Panc1 (cell line): ENCODE measurements around the gene GPC1.

Experiments
- CTCF ChIP-seq: fragments of 450-650 bp; IDR thresholded peaks from 2 replicates; pipeline ENCODE4 v1.5.1; 2017; ENCODE audit warnings: mild to moderate bottlenecking
- POLR2AphosphoS5 ChIP-seq: IDR thresholded peaks from 2 replicates; pipeline ENCODE4 v1.6.1; 2012; ENCODE audit warnings: mild to moderate bottlenecking, low read depth, low read length, moderate library complexity
- REST ChIP-seq, 2 experiments: IDR thresholded peaks; 2 replicates each; pipeline ENCODE4 v1.6.1; 2011 to 2012; ENCODE audit warnings: low read depth in 2 of 2, control low read depth in 1 of 2, low read length in 1 of 2, mild to moderate bottlenecking in 1 of 2, moderate library complexity in 1 of 2; ENCODE audit not compliant: insufficient read depth in 1 of 2

GRCh38 chr2:240389302-240389805 lies 46.1 kb upstream of the GPC1 start:
- TF ChIP-seq REST (IDR thresholded peaks at IDR 0.05; ENCODE audit: insufficient read depth in 1 of 2, low read depth in 2 of 2, low read length in 1 of 2): no peak
- TF ChIP-seq CTCF: no peak
- no peak for TF ChIP-seq POLR2AphosphoS5
